ENCODE data around the gene ELOA.
"Not testable (repeated sequence)": the region's sequence is repeated elsewhere in the genome, so short reads cannot be mapped to it uniquely, and the experiment has no call there.

ELOA gene

DNA sequence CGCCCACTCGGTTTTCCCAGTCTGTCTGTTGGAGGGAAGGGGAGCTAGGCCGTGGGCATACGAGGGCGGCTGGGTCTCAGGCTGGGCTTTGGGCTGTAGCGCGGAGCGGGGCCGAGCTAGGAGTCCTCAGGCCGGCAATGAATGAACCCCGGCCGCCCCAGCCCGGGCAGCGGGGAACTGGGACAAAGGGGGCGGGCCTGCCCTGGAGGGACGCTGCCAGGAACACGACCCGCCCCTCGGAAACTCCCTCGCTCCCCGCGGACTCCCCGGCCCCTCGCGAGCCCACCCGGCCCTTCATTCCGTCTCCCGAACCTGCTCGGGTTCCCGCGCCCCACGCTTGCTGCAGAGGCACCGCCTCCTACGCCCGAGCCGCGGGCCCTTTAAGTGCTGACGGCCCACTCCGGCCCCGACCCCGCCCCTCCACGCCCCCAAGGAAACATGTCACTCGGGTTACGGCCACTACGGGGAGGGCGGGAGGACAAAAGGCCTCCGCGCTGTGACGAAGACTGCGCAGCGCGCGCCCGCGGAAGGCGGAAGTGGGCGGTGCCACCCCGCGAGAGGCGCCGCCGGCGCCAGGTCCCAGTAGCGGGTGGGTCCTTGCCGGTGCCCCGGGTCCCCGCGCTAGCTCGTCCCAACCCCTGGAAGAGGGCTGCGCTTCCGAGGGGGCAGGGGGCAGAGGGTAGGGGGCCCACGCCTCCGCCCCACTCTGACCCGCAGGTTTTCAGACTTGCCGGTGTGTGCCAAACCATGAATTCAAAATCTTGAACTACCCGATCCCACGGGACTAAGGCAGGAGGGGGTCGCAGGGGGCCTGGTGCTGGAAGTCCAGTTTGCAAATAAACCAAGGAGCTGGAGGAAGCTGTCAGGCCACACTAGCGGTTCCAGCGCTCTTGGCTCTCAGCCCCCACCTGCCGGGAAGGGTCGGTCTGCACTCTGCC lies 57.4 kb downstream of the ELOA start, which contains the start of gene GALE:
Gene GALE (minus strand): TSS at position 355 of the 938 bp plus-strand sequence. CDS start 1,747 bp downstream, outside the sequence.
- peak; percentile 98 for DNase-seq (ENCODE audit: low spot score)

GRCh38 chr1:23801338-23801748 lies 58.1 kb downstream of the ELOA start:
- no peak for DNase-seq (ENCODE audit: low spot score)

DNA sequence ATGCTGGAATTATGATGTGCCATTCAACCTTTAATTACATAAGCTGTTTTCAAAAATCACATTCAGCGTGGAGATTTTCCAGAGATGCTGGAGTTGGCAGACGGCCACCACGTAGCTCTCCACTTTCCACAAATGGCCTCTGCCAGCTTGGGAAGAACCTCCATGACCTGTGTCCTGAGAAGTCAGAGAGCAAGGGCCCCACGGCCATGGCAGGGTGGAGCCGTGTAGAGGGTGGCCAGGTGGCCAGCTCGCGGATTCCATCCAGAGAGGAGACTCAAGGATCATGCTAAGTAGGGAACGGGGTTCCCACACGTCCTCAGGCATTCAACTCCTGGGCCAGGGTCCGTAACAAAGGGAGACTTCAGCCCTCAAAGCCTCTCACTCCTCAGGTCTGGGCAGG lies 58.6 kb downstream of the ELOA start:
- DNase-seq (ENCODE audit: low spot score) = no peak

GRCh38 chr1:23802809-23803342 lies 59.6 kb downstream of the ELOA start:
- not testable (repeated sequence) for DNase-seq (ENCODE audit: low spot score)

DNA sequence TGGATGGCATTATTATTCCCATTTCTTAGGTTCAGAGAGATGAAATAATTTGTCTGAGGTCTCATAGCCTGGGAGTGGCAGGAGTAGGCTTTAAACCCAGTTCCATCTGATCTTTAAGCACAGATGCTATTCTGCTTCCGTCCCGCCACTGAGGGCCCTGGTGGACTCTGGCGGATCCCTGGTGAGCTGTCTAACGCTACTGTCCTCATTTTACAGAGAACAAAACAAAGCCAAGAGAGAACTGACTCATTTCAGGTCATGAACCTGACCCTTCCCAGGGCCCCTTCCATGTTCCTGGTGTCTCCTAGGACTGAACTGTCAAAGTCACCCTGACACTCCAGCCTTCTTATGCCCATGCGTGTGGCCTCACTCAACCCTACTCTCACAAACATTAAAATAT lies 60.4 kb downstream of the ELOA start:
- DNase-seq (ENCODE audit: low spot score) = no peak

DNA sequence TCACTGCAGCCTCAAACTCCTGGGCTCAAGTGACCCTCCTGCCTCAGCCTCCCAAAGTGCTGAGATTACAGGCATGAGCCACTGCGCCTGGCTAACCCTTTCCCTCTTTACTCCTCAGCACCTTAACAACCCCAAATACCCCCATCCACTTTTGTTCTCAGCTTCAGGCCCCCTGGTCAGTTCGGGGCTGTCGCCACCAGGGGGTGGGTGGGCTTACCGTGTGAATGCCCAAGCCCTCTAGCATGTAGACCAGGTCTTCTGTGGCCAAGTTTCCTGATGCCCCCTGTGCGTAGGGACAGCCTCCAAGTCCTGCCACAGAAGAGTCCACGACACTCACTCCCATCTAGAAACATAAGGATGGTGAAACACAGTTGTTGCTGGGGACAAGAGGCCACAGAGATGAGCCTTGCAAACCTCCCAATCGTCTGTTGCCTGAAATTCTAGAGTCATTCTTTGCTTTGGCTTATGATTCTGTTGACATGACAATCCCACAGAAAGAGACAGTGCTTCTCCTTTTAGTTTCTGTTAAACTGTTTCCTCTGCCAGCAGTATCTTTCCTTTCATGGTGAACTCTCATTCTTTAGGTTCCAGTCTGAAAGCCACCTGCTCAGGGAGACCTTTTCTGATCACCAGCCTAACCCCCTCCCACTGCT lies 61.0 kb downstream of the ELOA start:
- DNase-seq (ENCODE audit: low spot score) = no peak

- no peak for DNase-seq (ENCODE audit: low spot score)
Observed at GRCh38 chr1:23805025-23805424, 61.8 kb downstream of the ELOA start.

- DNase-seq (ENCODE audit: low spot score) = no peak
Observed at GRCh38 chr1:23806280-23806679, 63.0 kb downstream of the ELOA start.

- DNase-seq (ENCODE audit: low spot score) = no peak
Observed at GRCh38 chr1:23807453-23807852, 64.2 kb downstream of the ELOA start.

- DNase-seq (ENCODE audit: low spot score) = peak; percentile 83
Observed at GRCh38 chr1:23809751-23810171, 66.5 kb downstream of the ELOA start.

GRCh38 chr1:23810818-23811540 lies 67.7 kb downstream of the ELOA start:
- peak; percentile 34 for DNase-seq (ENCODE audit: low spot score)

Measured in GM03348 (cell line).